Testis (tissue), 2 donors: Measurements from ENCODE around the gene MACF1.

Experiments used
- POLR2A ChIP-seq: fragments of 450-650 bp; IDR thresholded peaks from one replicate; pipeline ENCODE4 v1.6.1; 2017; ENCODE audit warnings: antibody characterized with exemption, mild to moderate bottlenecking, moderate library complexity
- TF ChIP-seq, protein P1 (sequence below), 3 experiments: fragments of 450-650 bp in 2 of 3; fragments of 200-600 bp in 1 of 3; sonication (generic) in 1 of 3; IDR thresholded peaks; one replicate each; pipeline ENCODE4 v1.5.1; 2016 to 2019; ENCODE audit warnings: antibody characterized with exemption in 3 of 3, mild to moderate bottlenecking in 2 of 3, moderate library complexity in 1 of 3

DNA sequence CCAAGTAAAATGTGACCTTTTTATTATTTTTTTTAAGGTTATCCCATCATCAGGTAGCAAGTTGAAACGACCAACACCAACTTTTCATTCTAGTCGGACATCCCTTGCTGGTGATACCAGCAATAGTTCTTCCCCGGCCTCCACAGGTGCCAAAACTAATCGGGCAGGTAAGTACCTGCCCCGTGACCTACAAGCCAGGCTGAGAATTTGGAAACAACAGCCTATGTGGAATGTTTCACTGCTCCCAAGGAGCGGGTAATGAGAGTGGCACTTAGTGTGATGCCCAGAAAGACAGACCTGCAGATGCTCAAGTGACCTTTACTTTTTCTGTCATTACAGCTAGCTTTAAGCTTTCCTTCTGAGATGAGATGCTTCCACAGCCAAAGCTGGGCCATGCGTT, 280.1 kb downstream of the MACF1 start:
- TF ChIP-seq POLR2A, result no peak
- TF ChIP-seq, protein P1, sequence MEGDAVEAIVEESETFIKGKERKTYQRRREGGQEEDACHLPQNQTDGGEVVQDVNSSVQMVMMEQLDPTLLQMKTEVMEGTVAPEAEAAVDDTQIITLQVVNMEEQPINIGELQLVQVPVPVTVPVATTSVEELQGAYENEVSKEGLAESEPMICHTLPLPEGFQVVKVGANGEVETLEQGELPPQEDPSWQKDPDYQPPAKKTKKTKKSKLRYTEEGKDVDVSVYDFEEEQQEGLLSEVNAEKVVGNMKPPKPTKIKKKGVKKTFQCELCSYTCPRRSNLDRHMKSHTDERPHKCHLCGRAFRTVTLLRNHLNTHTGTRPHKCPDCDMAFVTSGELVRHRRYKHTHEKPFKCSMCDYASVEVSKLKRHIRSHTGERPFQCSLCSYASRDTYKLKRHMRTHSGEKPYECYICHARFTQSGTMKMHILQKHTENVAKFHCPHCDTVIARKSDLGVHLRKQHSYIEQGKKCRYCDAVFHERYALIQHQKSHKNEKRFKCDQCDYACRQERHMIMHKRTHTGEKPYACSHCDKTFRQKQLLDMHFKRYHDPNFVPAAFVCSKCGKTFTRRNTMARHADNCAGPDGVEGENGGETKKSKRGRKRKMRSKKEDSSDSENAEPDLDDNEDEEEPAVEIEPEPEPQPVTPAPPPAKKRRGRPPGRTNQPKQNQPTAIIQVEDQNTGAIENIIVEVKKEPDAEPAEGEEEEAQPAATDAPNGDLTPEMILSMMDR (IDR thresholded peaks at IDR 0.05), result no peak
